HepG2 (cell line): ENCODE data around the gene KCTD19. TPM values are rescaled to one million over a fixed set of nuclear protein-coding genes. Genes with fewer than 3 reads are reported as not detected.

Experiments used
- ATAC-seq: fragments of 200-7000 bp; cut with Tn5 transposase; 3 replicates; pipeline ENCODE4 v1.9.1; 2020; ENCODE audit warnings: mild to moderate bottlenecking, moderate library complexity
- BruUV-seq: library from RNA; stranded (reverse); fragments of 400-500 nt; replicated peaks from 2 replicates; lab custom pipeline; 2021; lab: Mats Ljungman, UMichigan
- CTCF ChIA-PET: fragments of 300-600 bp; formaldehyde crosslinking; extraction: SDS; loops from one replicate; lab custom pipeline; 2021; ENCODE audit warnings: low total read pairs, inconsistent platforms, low intra/inter-chr PET ratio; lab: Yijun Ruan, JAX
- POLR2A ChIA-PET: fragments of 350-600 bp; sonication (Branson Sonifier 250); formaldehyde crosslinking; loops from one replicate; lab custom pipeline; 2020; ENCODE audit warnings: antibody characterized with exemption, inconsistent platforms; lab: Yijun Ruan, JAX
- DNase-seq: peaks from one replicate; pipeline ENCODE4 v3.0.0-alpha.2; 2015; ENCODE audit warnings: low spot score
- FAIRE-seq: peaks from 3 replicates; lab custom pipeline; 2011; peaks lifted over from hg19 to GRCh38; lab: Jason Lieb, UNC
- H2AFZ ChIP-seq: one replicate; pipeline ENCODE4 v1.6.1; 2011; ENCODE audit warnings: low read length, inconsistent platforms
- H3K27ac ChIP-seq: fragments of 300-600 bp; 3 replicates; pipeline ENCODE4 v1.8.0; 2011; ENCODE audit warnings: mixed run types, mild to moderate bottlenecking, mixed read lengths, low read length, inconsistent platforms; ENCODE audit not compliant: insufficient read depth; ENCODE audit errors: extremely low read length
- H3K27me3 ChIP-seq, 2 experiments: fragments of 200-600 bp in 1 of 2; 2 replicates in 1 of 2; 3 replicates in 1 of 2; pipeline versions ENCODE4 v1.6.0 to v1.8.0; 2011; ENCODE audit warnings: low read length in 2 of 2, mild to moderate bottlenecking in 2 of 2, moderate library complexity in 2 of 2, inconsistent platforms in 1 of 2; ENCODE audit not compliant: insufficient read depth in 2 of 2, control insufficient read depth in 1 of 2
- H3K36me3 ChIP-seq, 2 experiments: fragments of 200-600 bp in 1 of 2; replicated peaks in 1 of 2; 2 replicates in 1 of 2; 3 replicates in 1 of 2; pipeline versions ENCODE4 v1.5.1 to v1.8.0; 2011; ENCODE audit warnings: low read length in 2 of 2, inconsistent platforms in 1 of 2; ENCODE audit not compliant: insufficient read depth in 2 of 2, control insufficient read depth in 1 of 2
- H3K4me1 ChIP-seq: 2 replicates; pipeline ENCODE4 v1.5.1; 2012; ENCODE audit warnings: low read length, inconsistent platforms; ENCODE audit not compliant: insufficient read depth
- H3K4me2 ChIP-seq: 2 replicates; pipeline ENCODE4 v1.6.0; 2011; ENCODE audit warnings: low read depth, low read length, inconsistent platforms
- H3K4me3 ChIP-seq, 3 experiments: fragments of 200-600 bp in 1 of 3; sonication (generic), shearing (Covaris generic) in 1 of 3; replicated peaks in 1 of 3; 2 replicates each; pipeline ENCODE4 v1.5.1; 2011 to 2016; ENCODE audit warnings: low read length in 3 of 3, inconsistent platforms in 2 of 3, low read depth in 2 of 3, mild to moderate bottlenecking in 2 of 3, control low read depth in 1 of 3, mixed read lengths in 1 of 3; ENCODE audit not compliant: insufficient read depth in 1 of 3
- H3K79me2 ChIP-seq: one replicate; pipeline ENCODE4 v1.6.1; 2011; ENCODE audit warnings: low read length, inconsistent platforms; ENCODE audit not compliant: insufficient read depth
- H3K9ac ChIP-seq: 2 replicates; pipeline ENCODE4 v1.6.0; 2011; ENCODE audit warnings: mild to moderate bottlenecking, low read depth, low read length, inconsistent platforms; ENCODE audit not compliant: insufficient read depth
- H3K9me3 ChIP-seq: 2 replicates; pipeline ENCODE4 v1.5.1; 2012; ENCODE audit warnings: mild to moderate bottlenecking, low read length
- H4K20me1 ChIP-seq: 2 replicates; pipeline ENCODE4 v1.6.0; 2011; ENCODE audit warnings: inconsistent platforms, mild to moderate bottlenecking, low read length, moderate library complexity; ENCODE audit not compliant: insufficient read depth
- FOSL2 ChIP-seq: sonication (generic); formaldehyde crosslinking; IDR thresholded peaks from 2 replicates; pipeline ENCODE4 v1.4.0; 2020; ENCODE audit warnings: missing genetic modification reagents
- NFE2 ChIP-seq: sonication (generic); formaldehyde crosslinking; IDR thresholded peaks from 2 replicates; pipeline ENCODE4 v1.4.0; 2020; ENCODE audit warnings: missing genetic modification reagents
- NFE2L2 ChIP-seq: fragments of 150-350 bp; IDR thresholded peaks from 2 replicates; pipeline ENCODE4 v1.6.1; 2014; ENCODE audit warnings: low read length
- REPIN1 ChIP-seq: sonication (generic); formaldehyde crosslinking; IDR thresholded peaks from 2 replicates; pipeline ENCODE4 v1.8.0; 2022; ENCODE audit warnings: missing genetic modification reagents, low read depth, mild to moderate bottlenecking, borderline replicate concordance
- TBX3 ChIP-seq: fragments of 450-650 bp; IDR thresholded peaks from 2 replicates; pipeline ENCODE4 v1.6.1; 2017; ENCODE audit warnings: antibody characterized with exemption, mild to moderate bottlenecking, inconsistent platforms, borderline replicate concordance
- ZNF569 ChIP-seq: sonication (generic); formaldehyde crosslinking; IDR thresholded peaks from 2 replicates; pipeline ENCODE4 v1.5.0; 2020; ENCODE audit warnings: mild to moderate bottlenecking, missing genetic modification reagents, moderate library complexity, borderline replicate concordance
- WGBS: methylation state at CpG from one replicate; pipeline ENCODE4 v1.1.6; 2017; ENCODE audit warnings: low lambda C conversion rate; 5-methylcytosine and 5-hydroxymethylcytosine counted together
- in situ Hi-C: cut with HindIII; loops from 2 replicates; pipeline ENCODE4 v1.10.0; 2017; ENCODE audit warnings: low pct_unique_long_range_greater_than_20kb; ENCODE audit not compliant: extremely low pct_ligation_motif_present
- intact Hi-C: fragments of 100-400 bp; cut with micrococcal nuclease; formaldehyde crosslinking; loops from one replicate; pipeline ENCODE4 v1.10.0; 2022; ENCODE audit not compliant: unreplicated experiment
- polyA plus RNA-seq, 8 experiments: library from polyadenylated mRNA; depleted of rRNA in 3 of 8; stranded (reverse) in 7 of 8; unstranded in 1 of 8; fragments of >200 nt; fragmentation: Illumina TruSeq in 4 of 8; extraction: Trizol in 4 of 8; gene quantifications; 2 replicates each; pipeline versions ENCODE4 v1.2.1 to v1.2.3, GENCODE V29; 2011 to 2016; ENCODE audit warnings: low read depth in 4 of 8, missing spikeins in 1 of 8, mixed read lengths in 1 of 8; ENCODE audit not compliant: insufficient read depth in 1 of 8
- total RNA-seq, 5 experiments: library from RNA; depleted of rRNA; stranded (reverse); fragments of >200 nt; fragmentation: Illumina TruSeq; extraction: Trizol; gene quantifications; 2 replicates each; pipeline ENCODE4 v1.2.3, GENCODE V29; 2016; ENCODE audit warnings: low read depth in 1 of 5
- TF ChIP-seq, protein P1 (sequence below): sonication (generic); formaldehyde crosslinking; IDR thresholded peaks from 2 replicates; pipeline ENCODE4 v1.5.1; 2020; ENCODE audit warnings: mild to moderate bottlenecking, missing genetic modification reagents, moderate library complexity

KCTD19 gene
- total and polyA plus RNA-seq, 2 of the 13 experiments (the other 11 are each of a cell fraction or from before 2014, with no cell fraction given) = not detected

DNA sequence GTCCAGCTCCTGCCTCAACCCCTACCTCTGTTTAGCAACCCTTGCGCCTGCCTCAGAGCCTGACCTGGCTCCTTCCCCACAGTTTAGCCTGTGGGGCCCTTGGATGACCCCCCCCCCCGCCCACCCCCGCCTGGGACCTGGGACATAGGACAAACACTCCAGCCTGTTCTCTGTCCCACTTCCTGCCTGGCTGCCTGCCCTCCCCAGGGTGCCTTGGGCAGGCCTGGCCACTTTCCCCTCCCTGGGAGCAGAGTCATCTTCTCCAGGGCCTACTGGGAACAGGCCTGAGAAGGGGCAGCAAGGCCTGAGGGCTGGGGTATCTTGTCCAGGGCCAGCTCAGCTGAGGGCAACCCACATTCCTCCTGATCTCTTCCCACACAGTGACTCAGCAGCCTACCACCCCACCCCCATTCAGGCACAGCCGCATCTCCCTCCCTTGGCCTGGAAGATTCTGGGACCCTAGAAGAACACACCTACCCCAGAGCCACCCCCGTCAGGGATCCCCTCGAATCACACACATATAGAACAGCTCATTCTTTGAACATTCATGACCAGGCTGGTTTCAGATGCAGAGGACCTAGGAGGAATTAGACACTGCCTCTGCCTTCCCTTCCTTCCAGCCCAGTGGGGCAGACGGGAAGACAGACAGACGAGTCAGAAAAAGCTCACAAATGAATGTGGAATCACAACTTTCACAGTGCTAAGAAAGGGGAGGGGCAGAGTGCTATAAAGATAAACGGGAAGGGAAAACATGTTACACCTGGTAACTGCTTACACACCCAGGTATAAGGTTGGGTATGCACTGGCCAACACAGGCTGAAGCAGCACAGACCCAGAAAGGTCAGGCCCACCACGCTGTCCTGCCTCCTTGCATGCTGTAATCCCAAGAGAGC, 85.3 kb downstream of the KCTD19 start:
- no peak overlapping the region for H2AFZ ChIP-seq
- H3K9ac ChIP-seq = peak overlapping the region; percentile 52; the same call in 1 of the 2 replicates

More for the DNA sequence above, 85.3 kb downstream of the KCTD19 start:
- in situ Hi-C loops = no loop called here
- peak; percentile 32 for DNase-seq
- POLR2A ChIA-PET = no interaction called here
- no peaks in the 10 kb centered on the region for H3K79me2 ChIP-seq
- H3K4me3 ChIP-seq = no peak overlapping the region
- BruUV-seq = no TSS peak
- no peak for FAIRE-seq
- WGBS = 71% methylated on average over 10 of the region's 10 CpGs
- CTCF ChIA-PET = no interaction called here
- H3K27me3 ChIP-seq = no peaks in the 10 kb centered on the region
- peak; percentile 1; the same call in 2 of the 3 replicates for ATAC-seq
- intact Hi-C loops = no loop called here
- peaks cover 40% of the 10 kb centered on the region for H3K4me1 ChIP-seq
- H3K4me2 ChIP-seq = no peak overlapping the region
- no peaks in the 10 kb centered on the region for H3K9me3 ChIP-seq
- H3K36me3 ChIP-seq = peaks cover 22 to 33% of the 10 kb centered on the region in 2 experiments
- no peaks in the 10 kb centered on the region for H4K20me1 ChIP-seq
- TF ChIP-seq REPIN1 (CRISPR knock-in tag) = no peak
- peak; percentile 87; the same call in 1 of the 2 replicates for TF ChIP-seq NFE2
- peak; percentile 76; the same call in 1 of the 2 replicates for TF ChIP-seq NFE2L2
- TF ChIP-seq, protein P1, sequence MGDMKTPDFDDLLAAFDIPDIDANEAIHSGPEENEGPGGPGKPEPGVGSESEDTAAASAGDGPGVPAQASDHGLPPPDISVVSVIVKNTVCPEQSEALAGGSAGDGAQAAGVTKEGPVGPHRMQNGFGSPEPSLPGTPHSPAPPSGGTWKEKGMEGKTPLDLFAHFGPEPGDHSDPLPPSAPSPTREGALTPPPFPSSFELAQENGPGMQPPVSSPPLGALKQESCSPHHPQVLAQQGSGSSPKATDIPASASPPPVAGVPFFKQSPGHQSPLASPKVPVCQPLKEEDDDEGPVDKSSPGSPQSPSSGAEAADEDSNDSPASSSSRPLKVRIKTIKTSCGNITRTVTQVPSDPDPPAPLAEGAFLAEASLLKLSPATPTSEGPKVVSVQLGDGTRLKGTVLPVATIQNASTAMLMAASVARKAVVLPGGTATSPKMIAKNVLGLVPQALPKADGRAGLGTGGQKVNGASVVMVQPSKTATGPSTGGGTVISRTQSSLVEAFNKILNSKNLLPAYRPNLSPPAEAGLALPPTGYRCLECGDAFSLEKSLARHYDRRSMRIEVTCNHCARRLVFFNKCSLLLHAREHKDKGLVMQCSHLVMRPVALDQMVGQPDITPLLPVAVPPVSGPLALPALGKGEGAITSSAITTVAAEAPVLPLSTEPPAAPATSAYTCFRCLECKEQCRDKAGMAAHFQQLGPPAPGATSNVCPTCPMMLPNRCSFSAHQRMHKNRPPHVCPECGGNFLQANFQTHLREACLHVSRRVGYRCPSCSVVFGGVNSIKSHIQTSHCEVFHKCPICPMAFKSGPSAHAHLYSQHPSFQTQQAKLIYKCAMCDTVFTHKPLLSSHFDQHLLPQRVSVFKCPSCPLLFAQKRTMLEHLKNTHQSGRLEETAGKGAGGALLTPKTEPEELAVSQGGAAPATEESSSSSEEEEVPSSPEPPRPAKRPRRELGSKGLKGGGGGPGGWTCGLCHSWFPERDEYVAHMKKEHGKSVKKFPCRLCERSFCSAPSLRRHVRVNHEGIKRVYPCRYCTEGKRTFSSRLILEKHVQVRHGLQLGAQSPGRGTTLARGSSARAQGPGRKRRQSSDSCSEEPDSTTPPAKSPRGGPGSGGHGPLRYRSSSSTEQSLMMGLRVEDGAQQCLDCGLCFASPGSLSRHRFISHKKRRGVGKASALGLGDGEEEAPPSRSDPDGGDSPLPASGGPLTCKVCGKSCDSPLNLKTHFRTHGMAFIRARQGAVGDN (CRISPR knock-in tag) = 0 out of 2 replicates have a peak, but pooled peaks have one; percentile 34
- no peak for TF ChIP-seq TBX3
- TF ChIP-seq ZNF569 (CRISPR knock-in tag) = no peak
- TF ChIP-seq FOSL2 (CRISPR knock-in tag) = peak; percentile 71
- peak overlapping the region; percentile 34 for H3K27ac ChIP-seq
